Activated CD4-positive, alpha-beta T cell treated with anti-CD3 and anti-CD28 coated beads, Interleukin-2, amount 50 U/mL, for 48 hours (primary cell): Measurements from ENCODE around the gene PRKAR2A.
"Not testable (repeated sequence)": the region's sequence is repeated elsewhere in the genome, so short reads cannot be mapped to it uniquely, and the experiment has no call there.

Source experiments
- DNase-seq, 2 experiments: peaks; one replicate each; pipeline ENCODE4 v3.0.0-alpha.2; 2020

PRKAR2A gene

DNA sequence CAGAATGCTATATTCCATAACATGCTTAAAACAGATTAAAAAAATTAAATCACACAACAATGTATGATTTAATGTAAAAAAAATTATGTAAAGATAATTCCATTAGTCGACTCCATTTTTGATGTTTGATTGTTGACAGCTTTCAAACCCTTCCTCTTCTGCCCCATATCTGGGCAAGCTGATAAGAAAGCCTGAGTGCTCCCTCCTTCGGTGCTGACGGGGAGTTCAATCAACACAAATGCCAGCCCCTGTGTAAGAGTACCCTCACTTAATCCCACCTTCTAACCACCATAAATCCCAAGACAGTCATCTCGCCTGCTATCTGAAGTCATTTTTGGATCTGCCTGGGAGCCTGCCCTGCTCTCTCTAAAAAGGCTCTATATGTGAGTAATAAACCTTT, 70.8 kb downstream of the PRKAR2A start:
- DNase-seq, result no peak

DNA sequence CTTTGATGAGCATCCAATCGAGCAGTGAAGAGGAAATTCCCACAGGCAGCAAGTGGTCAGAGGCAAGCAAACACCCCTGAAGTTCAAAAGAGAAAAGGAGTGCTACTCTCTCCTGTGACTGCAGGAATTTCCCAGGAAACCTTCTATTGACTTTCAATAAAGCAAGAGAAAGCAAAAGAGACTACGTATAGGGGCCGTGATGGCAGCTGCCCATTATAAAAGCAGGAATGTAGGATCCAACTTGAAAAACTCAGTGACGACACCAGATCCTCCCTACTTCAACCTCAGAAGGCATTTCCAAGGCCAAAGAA, 77.5 kb downstream of the PRKAR2A start:
- DNase-seq, result no peak

GRCh38 chr3:48765376-48765775, 82.3 kb downstream of the PRKAR2A start:
- DNase-seq, result no peak

DNA sequence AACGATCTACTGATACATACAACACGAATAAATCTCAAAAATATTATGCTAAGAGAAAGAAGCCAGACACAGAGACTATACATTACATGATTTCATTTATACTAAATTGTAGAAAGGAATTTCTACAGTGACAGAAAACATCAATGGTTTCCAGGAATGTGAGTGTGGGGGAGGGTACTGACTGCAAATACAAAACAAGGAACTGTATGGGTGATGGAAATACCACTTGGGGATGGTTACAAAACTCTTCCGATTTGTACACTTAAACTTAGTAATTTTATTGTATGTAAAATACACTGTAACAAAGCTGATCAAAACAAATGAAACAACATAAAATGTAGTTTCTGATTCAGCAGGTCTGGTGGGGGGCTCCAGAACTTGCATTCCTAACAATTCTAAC, 84.9 kb downstream of the PRKAR2A start:
- no peak for DNase-seq

DNA sequence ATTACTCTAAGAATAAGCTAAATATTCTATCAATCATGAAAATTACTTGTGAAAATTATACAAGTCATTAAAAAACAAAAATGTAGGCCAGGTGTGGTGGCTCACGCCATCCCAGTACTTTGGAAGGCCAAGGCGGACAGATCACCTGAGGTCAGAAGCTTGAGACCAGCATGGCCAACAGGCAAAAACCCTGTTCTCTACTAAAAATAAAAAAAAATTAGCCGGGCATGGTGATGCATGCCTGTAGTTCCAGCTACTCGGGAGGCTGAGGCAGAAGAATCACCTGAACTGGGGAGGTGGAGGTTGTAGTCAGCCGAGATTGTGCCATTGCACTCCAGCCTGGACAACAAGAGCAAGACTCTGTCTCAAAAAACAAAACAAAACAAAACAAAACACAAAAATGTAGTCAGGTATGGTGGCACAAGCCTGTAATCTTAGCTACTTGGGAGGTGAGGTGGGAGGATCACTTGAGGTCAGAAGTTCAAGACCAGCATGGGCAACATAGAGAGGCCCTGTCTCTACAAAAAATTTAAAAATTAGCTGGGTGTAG, 87.6 kb downstream of the PRKAR2A start:
- not testable (repeated sequence) for DNase-seq

- DNase-seq, result not testable (repeated sequence)
Observed at GRCh38 chr3:48759531-48759930, 88.1 kb downstream of the PRKAR2A start.

GRCh38 chr3:48759071-48759470, 88.6 kb downstream of the PRKAR2A start:
- no peak for DNase-seq

- no peak for DNase-seq
Observed at GRCh38 chr3:48756640-48757039, 91.0 kb downstream of the PRKAR2A start.

GRCh38 chr3:48750856-48751255, 96.8 kb downstream of the PRKAR2A start:
- DNase-seq, result no peak

DNA sequence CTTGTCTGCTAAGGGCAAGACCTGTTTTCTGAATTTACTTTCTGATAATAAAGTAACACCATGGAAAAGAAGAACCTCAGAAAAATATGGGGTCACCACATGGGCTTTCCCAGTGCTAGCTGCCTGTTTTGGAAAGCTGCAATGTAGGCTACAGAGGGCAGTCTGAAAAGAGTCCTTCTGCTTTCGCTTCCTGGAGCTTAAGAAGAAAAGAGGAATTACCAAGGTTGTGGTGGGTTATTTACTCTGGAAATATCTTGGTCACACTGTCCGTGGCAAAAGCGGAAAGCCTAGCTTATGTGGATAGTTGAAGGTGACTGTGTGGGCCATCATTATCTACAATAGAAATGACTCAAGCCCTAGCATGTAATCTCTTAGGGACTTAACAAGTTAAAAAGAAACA, 98.9 kb downstream of the PRKAR2A start:
- DNase-seq, result no peak

GRCh38 chr3:48747706-48748105, 100.0 kb downstream of the PRKAR2A start:
- no peak for DNase-seq

DNA sequence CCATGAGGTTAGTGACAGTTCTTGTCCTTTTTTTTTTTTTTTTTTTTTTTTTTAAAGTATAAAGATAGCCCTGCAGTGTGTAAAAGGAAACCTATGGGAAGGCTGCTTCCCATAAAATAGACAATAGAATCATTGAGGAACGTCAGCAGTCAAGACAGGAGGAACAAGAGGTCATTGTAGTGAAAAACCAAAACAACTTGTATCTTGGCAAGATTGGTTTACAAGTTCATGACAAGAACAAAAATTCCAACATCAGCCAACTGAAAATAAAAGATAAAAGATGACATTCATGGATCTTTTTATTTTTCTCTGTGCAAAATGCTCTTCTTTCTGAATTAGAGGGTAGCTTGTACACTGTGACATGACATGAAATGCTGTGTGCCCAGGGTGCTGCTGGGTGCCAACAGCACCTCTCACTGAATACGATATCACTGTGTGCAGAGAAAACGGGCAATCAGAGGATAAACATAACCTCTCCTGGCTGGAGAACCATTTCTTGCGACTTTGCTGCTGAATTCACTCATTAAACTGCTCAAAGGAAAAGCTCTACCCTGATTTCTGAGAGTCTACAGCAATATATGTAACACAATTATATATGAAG, 100.6 kb downstream of the PRKAR2A start:
- no peak for DNase-seq

DNA sequence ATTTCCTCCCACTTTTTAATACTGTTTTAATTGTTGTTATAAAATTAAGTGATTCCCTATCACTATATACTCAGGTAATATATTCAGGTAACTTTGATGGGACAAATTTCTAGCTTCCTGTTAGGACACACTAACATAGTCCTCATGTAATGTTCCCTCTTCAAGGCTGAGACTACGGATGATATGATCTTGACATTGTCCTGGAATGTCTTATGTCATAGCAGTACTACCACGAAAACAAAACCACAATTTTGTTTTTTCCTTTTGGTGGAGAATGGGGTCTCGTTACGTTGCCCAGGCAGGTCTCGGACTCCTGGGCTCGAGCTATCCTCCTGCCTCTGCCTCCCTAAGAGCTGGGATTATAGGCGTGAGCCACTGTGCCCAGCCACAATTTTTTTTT, 103.9 kb downstream of the PRKAR2A start:
- DNase-seq, result no peak

- not testable (repeated sequence) for DNase-seq
Observed at GRCh38 chr3:48741226-48741625, 106.4 kb downstream of the PRKAR2A start.

- DNase-seq, result peak; percentile 58 to 72
Observed at GRCh38 chr3:48739955-48740823, 107.5 kb downstream of the PRKAR2A start.

GRCh38 chr3:48739617-48739954, 108.1 kb downstream of the PRKAR2A start:
- no peak for DNase-seq

DNA sequence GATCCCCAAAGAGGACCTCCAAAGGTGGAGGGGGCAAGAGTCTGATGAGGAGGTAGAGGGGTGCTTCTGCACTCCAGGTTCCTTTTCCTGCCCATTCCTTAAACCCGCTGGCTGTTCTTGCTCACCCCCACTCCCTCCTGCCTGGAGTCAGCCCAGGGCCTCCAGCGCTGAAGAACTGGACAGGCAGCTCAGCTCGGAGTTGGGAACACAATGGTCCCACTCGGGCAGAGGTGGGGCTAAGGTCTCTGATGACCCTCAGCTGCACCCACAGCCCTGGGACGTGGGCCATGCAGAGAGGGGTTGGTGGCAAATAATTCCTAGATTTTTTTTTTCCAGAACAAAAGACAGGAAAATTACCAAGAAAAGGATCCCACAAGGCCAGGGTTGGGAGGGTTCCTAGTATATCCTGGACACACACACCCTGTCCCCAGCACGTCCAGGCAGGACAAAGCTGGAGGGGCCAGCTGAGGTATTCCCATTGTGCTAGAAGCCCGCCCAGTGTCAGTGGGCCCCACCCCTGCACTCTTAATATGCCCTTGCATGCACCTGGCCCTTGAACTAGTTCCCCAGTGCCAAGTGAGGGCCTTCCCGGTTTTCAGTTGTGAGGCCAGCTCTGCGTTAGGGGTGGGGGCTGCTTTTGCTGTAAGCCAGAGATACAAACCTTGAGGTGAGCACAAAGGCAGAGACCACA, 108.6 kb downstream of the PRKAR2A start:
- DNase-seq, result no peak

DNA sequence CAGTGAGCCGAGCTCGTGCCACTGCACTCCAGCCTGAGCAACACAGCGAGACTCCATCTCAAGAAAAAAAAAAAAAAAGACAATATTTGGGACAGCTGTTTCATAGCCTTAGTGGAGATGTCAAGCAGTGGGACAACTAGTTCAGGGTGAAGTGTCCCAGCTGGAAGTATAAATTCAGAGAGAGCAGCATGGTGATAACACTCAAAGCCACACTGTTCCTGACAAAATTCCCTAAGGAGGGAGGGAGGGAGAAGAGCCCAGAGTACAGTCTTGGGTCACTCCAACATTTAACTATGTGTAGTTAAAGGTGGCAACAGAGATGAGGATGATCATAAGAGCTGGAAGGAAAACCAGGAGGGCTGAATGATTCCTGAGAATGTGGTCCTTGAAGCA, 109.5 kb downstream of the PRKAR2A start:
- no peak for DNase-seq

- not testable (repeated sequence) for DNase-seq
Observed at GRCh38 chr3:48735075-48735767, 112.5 kb downstream of the PRKAR2A start.

- not testable (repeated sequence) for DNase-seq
Observed at GRCh38 chr3:48734541-48734940, 113.1 kb downstream of the PRKAR2A start.

DNA sequence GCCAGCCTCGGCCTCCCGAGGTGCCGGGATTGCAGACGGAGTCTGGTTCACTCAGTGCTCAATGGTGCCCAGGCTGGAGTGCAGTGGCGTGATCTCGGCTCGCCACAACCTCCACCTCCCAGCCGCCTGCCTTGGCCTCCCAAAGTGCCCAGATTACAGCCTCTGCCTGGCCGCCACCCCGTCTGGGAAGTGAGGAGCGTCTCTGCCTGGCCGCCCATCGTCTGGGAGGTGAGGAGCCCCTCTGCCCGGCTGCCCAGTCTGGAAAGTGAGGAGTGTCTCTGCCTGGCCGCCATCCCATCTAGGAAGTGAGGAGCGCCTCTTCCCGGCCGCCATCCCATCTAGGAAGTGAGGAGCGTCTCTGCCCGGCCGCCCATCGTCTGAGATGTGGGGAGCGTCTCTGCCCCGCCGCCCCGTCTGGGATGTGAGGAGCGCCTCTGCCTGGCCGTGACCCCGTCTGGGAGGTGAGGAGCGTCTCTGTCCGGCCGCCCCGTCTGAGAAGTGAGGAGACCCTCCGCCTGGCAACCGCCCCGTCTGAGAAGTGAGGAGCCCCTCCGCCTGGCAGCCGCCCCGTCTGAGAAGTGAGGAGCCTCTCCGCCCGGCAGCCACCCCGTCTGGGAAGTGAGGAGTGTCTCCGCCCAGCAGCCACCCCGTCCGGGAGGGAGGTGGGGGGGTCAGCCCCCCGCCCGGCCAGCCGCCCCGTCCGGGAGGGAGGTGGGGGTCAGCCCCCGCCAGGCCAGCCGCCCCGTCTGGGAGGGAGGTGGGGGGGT, 113.7 kb downstream of the PRKAR2A start:
- DNase-seq, result not testable (repeated sequence)

DNA sequence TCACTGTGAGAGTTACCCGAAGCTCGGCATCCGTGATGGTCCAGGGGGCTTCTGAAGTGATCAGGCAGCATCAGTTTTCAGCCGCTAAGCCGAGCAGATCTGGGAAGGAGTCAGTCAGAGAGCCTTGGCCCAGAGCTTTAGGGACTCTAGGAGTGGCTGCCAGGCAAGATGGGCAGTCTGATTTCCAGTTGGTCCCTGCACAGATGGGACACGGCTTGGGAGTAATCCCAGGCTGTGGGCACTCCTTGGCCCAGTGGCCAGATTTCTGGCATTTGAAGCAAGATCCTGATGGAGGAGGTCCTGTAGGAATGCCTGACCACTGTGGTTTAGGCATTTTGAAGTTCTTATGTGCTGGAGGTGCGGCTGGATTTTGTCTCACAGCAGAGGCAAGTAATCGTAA, 120.2 kb downstream of the PRKAR2A start:
- no peak for DNase-seq
